Femur (tissue), 1 donor: Measurements from ENCODE around the gene FSIP1.
A peak's percentile ranks its signal among the peaks of the same experiment; 100 is the strongest.

Source experiments
- DNase-seq: peaks from one replicate; pipeline ENCODE4 v3.0.0-alpha.2; 2017

FSIP1 gene

GRCh38 chr15:39717134-39717533, 65.5 kb downstream of the FSIP1 start:
- DNase-seq = no peak

- no peak for DNase-seq
Observed at GRCh38 chr15:39714251-39714650, 68.4 kb downstream of the FSIP1 start.

- DNase-seq = no peak
Observed at GRCh38 chr15:39713846-39714245, 68.8 kb downstream of the FSIP1 start.

GRCh38 chr15:39710681-39711080, 72.0 kb downstream of the FSIP1 start:
- no peak for DNase-seq

- DNase-seq = no peak
Observed at GRCh38 chr15:39709941-39710340, 72.7 kb downstream of the FSIP1 start.

GRCh38 chr15:39706206-39706605, 76.4 kb downstream of the FSIP1 start:
- no peak for DNase-seq

GRCh38 chr15:39704689-39705088, 78.0 kb downstream of the FSIP1 start:
- no peak for DNase-seq

- no peak for DNase-seq
Observed at GRCh38 chr15:39704235-39704634, 78.4 kb downstream of the FSIP1 start.

GRCh38 chr15:39701988-39702387, 80.7 kb downstream of the FSIP1 start:
- DNase-seq = no peak

- DNase-seq = no peak
Observed at GRCh38 chr15:39700375-39700700, 82.3 kb downstream of the FSIP1 start.

- no peak for DNase-seq
Observed at GRCh38 chr15:39699516-39700374, 82.9 kb downstream of the FSIP1 start.

- no peak for DNase-seq
Observed at GRCh38 chr15:39698444-39699390, 83.9 kb downstream of the FSIP1 start.

GRCh38 chr15:39697509-39697908, 85.1 kb downstream of the FSIP1 start:
- DNase-seq = no peak

GRCh38 chr15:39695793-39696192, 86.8 kb downstream of the FSIP1 start:
- no peak for DNase-seq

- no peak for DNase-seq
Observed at GRCh38 chr15:39692356-39693327, 90.0 kb downstream of the FSIP1 start.

- no peak for DNase-seq
Observed at GRCh38 chr15:39690881-39691634, 91.6 kb downstream of the FSIP1 start.

- no peak for DNase-seq
Observed at GRCh38 chr15:39687965-39688364, 94.7 kb downstream of the FSIP1 start.

GRCh38 chr15:39685999-39686613, 96.5 kb downstream of the FSIP1 start:
- peak; percentile 49 for DNase-seq

- DNase-seq = no peak
Observed at GRCh38 chr15:39685367-39685766, 97.3 kb downstream of the FSIP1 start.

- DNase-seq = no peak
Observed at GRCh38 chr15:39684233-39684632, 98.4 kb downstream of the FSIP1 start.

- no peak for DNase-seq
Observed at GRCh38 chr15:39682366-39682765, 100.3 kb downstream of the FSIP1 start.
